Ramos (cell line): ENCODE results near the gene UNC93B1.

Source experiments
- in situ Hi-C: fragments of 300-500 bp; cut with MboI; formaldehyde crosslinking; loops from one replicate; pipeline ENCODE4 v1.14.3; 2022; ENCODE audit warnings: low sequenced_read_pairs; ENCODE audit not compliant: unreplicated experiment

UNC93B1 gene

GRCh38 chr11:68012044-68012842 is 8.3 kb upstream of the UNC93B1 start:
- in situ Hi-C loops, result loop anchor here (5.0 kb wide), 1 partner anchor 195 kb away; no protein-coding TSS in a partner anchor

DNA sequence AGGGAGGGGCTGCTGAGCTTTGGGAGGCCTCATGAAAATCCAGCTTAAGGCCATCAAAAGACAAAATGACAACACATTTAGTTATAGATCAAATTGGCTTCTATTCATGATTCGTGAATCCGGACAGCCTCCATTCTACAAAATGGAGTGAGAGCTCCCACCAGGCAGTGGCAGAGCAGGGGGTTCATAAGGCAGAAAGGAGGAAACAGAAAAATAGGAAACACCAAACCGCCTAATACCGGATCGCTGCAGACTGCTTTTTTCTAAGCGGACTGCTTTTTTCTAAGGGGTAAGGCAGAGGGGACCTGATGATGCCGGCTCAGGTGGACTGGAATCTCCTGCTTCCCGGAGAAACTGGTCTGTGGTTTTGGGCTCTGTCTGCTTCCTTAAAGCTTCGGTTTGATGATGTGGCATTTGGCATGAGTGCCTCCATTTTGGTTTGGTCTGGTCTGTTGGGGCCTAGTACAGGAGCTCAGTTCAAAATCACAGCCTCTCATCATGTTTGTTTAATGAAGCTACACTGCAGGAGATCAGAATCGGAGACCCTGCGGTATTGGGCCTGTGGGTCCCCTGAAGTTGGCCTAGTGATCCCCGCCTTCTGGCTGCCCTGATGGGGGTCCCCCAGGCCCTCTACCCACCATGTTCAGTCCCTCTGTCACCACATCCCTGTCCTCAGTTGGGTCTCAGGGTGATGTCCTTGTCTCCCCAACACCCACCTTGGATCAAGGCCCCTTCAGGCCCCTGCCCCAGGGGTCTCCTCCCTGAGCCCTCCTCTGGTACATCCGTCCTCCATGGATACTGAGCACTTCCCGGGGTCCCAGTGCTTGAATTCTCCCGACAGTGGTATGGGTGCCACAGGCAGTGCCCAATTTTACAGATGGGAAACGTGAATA is 7.4 kb upstream of the UNC93B1 start:
- in situ Hi-C loops, result loop anchor here (5.0 kb wide), 1 partner anchor 196 kb away; no protein-coding TSS in a partner anchor

- in situ Hi-C loops, result loop anchor here (5.0 kb wide), 1 partner anchor 197 kb away; no protein-coding TSS in a partner anchor
Observed at GRCh38 chr11:68010090-68011041, 6.5 kb upstream of the UNC93B1 start, which contains the start of gene ALDH3B1. Gene ALDH3B1, plus strand, starts transcription at chr11:68010327. Its CDS starts 4,971 bp downstream, at chr11:68015298.

GRCh38 chr11:68009391-68010089 is 5.6 kb upstream of the UNC93B1 start:
- in situ Hi-C loops, result loop anchor here (5.0 kb wide), 1 partner anchor 198 kb away; no protein-coding TSS in a partner anchor

DNA sequence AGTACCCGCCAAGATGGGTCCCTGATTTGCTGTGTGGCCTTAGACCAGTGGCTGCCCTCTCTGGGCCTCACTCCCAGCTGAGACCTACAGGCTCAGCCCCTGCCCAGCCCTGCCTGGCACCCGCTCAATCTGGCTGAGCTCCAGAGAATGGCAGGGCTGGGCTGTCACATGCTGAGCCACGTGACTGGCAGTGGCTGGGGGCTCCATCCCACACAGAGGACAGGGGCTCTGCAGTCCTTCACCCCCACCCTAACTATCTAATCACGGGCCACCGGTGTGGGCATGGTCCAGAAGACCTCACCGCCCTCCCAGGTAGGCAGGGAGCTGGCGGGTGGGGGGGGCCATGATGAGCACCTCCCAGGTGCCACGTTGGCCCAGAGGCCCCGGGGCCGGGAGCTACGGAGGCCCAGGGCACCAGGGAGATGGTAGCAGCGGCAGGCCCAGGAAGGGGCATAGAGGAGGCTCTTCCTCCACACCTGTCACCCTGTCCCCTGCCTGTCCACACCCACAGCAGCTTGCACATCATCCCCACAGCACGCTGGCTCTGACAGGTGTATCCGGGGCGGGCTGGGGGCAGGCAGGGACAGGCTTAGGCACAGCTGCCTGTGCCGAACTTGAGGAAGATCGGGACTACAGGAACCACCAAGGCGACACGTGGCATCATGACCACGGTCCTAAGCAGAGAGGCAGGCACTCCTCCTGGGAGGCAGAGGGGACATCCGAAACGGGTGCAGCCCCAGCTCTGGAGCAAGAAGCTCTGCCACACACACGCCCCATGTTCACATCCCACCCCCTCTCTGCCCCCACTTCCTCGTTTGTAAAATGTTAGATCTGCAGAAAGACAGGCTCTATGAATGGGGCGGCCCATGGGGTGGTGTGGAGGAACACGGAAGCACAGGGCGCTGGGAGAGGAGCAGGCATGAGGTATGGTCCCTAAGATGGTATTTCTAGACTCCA is 4.8 kb upstream of the UNC93B1 start:
- in situ Hi-C loops, result no loop called here

GRCh38 chr11:68007498-68008380 is 3.8 kb upstream of the UNC93B1 start:
- in situ Hi-C loops, result no loop called here

- in situ Hi-C loops, result no loop called here
Observed at GRCh38 chr11:68006606-68007166, 2.8 kb upstream of the UNC93B1 start.

GRCh38 chr11:68004551-68005335 is 846 bp upstream of the UNC93B1 start:
- in situ Hi-C loops, result no loop called here

DNA sequence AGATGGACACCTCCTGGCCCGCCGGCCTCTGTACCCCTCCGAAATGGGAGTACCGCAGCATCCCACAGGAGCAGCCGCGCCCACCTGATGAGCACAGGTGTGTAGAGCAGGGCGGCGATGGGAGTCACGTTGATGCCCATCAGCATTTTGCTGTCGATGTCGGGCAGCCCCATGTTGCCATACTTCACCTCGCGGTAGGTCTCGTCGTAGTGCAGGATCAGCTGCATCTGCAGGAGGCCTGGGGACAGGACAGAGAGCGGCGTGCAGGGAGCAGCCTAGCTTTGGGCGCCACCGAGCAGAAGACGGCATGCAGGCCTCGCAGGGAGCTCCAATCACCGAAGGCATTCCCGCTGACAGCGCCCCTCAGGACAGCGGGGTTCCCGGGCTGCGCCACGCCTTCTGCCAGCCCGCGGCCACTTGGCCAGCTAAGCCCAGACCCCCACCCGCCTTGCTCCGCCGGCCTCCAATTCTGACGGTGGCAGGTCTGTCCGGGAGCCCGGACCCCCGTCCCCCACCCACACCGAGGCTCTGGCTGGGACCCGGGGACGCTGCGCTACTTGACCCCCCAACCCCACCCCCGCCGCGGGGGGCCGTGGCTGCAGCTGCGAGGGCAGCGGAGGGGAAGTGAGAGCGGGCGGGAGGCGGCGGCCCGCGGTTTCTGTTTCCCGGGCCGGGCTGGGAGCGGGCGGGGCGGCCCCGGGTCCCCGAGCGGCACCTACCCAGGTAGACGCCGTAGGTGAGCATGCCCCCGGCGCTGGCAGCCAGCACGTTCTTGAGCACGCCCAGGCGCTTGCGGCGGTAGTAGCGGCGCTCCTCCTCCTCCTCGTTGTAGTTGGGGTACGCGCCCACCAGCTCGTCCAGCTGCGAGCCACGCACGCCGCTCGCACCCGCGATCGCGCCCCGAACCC is 705 bp downstream of the UNC93B1 start:
- in situ Hi-C loops, result no loop called here

GRCh38 chr11:68002575-68002937 is 1.3 kb downstream of the UNC93B1 start:
- in situ Hi-C loops, result no loop called here

DNA sequence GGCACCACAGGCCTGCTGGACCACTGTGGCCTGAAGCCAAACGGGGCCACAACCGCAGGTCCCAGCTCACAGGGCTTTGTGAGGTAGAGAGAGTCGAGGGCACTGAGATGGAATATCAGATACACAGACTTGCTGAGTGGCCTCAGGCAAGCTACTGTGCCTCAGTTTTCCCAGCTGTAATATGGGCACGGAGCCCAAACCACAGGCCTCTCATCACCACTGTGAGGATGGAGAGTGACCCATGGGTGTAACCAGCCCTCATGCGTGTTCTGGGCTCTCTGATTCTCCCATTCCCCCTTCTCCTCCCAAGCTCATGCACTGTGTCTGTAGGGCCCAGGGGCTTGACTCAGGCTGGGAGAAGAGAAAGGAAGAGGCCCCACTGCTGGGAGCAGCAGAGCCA is 4.2 kb downstream of the UNC93B1 start:
- in situ Hi-C loops, result no loop called here

DNA sequence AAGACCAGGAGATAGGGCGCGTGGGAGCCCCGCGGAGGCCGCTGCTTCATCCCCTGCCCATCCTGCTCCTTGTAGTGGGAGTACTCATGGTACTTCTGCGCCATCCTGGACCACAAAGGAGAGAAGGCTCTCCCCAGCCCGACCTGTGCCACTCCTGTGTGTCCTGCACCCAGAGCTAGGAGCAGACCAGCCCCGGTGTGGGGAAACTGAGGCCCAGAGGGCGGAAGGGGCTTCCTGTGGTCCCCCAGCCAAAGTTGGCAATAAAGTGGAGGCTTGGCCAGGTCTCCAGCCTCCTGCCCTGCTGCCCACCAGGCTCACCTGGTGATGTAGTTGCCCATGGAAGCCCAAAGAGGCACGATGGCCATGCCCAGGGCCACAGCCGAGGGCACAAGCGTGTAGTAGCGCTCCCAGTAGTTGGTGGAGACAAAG is 4.7 kb downstream of the UNC93B1 start:
- in situ Hi-C loops, result no loop called here

- in situ Hi-C loops, result no loop called here
Observed at GRCh38 chr11:67998150-67999045, 5.5 kb downstream of the UNC93B1 start.

DNA sequence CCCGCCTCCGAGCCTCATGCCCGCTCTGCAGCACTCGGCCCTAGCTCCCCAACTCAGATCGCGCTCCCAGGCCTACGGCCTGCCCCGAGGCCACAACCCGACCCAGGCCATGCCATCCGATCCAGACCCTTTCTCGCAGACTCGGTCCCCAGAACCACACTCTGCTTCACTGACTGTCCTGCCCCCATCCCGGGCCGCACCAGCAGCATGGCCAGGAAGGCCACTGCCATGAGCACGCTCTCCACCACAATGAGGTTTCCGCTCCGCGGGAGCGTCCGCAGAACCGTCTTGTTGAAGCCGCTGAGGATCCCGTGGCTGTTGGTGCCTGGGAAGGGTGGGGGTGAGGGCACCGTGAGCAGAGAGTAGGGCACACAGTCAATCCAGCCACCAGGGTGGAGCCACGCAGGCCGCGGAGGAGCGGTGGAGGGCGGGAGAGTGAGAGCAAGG is 6.4 kb downstream of the UNC93B1 start:
- in situ Hi-C loops, result no loop called here
